H1 (cell line): ENCODE measurements around the gene TBRG4.

Source experiments
- BACH1 ChIP-seq: IDR thresholded peaks from 2 replicates; pipeline ENCODE4 v1.6.1; 2012; ENCODE audit warnings: low read length, improper control_type of control experiment
- CREB1 ChIP-seq: IDR thresholded peaks from 2 replicates; pipeline ENCODE4 v1.6.1; 2012; ENCODE audit warnings: inconsistent platforms
- POLR2A ChIP-seq, 2 experiments: IDR thresholded peaks; 1 replicate in 1 of 2; 2 replicates in 1 of 2; pipeline ENCODE4 v1.6.1; 2011; ENCODE audit warnings: low read depth in 2 of 2, low read length in 2 of 2, mild to moderate bottlenecking in 2 of 2; ENCODE audit errors: control extremely low read depth in 1 of 2
- TCF12 ChIP-seq: IDR thresholded peaks from 2 replicates; pipeline ENCODE4 v1.6.1; 2011; ENCODE audit warnings: low read depth, mild to moderate bottlenecking, low read length

DNA sequence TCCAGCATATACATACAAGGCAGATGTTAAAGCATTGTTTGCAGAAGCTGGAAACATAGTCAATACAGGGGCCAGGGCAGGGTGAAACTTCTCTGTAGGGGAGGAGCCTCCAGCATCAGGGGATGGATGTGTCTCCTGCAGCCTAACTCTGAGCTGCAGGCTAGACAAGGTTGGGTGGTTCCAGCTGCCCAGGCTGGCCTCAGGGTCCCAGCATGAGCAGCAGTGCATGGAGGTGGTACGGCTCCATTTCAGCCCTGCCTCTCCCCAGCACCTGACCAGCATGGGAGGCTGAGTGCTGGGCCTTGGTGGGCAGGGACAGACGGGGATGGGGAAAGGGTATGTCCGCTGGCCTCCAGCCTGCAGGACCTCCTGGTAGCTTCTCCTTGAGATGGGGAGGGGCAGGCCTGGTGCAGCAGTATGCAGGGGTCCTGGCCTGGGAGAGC is 7.4 kb upstream of the TBRG4 start:
- TF ChIP-seq BACH1 (no peak), CREB1 (no peak), POLR2A (IDR thresholded peaks at IDR 0.05; ENCODE audit: control extremely low read depth in 1 of 2, low read depth in 2 of 2, low read length in 2 of 2) (no peak), TCF12 (no peak)
